Erythroblast (primary cell): ENCODE measurements around the gene MAPK8IP2.

Source experiments
- GATA1 ChIP-seq: IDR thresholded peaks from 2 replicates; pipeline ENCODE4 v1.6.1; 2011; ENCODE audit warnings: low read depth, mild to moderate bottlenecking, control low read depth, low read length, moderate library complexity
- POLR2A ChIP-seq: IDR thresholded peaks from 2 replicates; pipeline ENCODE4 v1.6.1; 2011; ENCODE audit warnings: mild to moderate bottlenecking, low read length

GRCh38 chr22:50611341-50612060 lies 10.9 kb downstream of the MAPK8IP2 start:
- no peak for TF ChIP-seq POLR2A
- TF ChIP-seq GATA1 = no peak
